HG02759 (cell line): ENCODE measurements around the gene USP43.
"Not testable (repeated sequence)": the region's sequence is repeated elsewhere in the genome, so short reads cannot be mapped to it uniquely, and the experiment has no call there.

Source experiments
- ATAC-seq: cut with Tn5 transposase; IDR thresholded peaks from one replicate; pipeline ENCODE4 v1.9.1; 2021; ENCODE audit warnings: mild to moderate bottlenecking, moderate library complexity; ENCODE audit not compliant: unreplicated experiment

Gene USP43

GRCh38 chr17:9644910-9645751 is at the start of gene USP43:
TSS of gene USP43 (plus strand) at chr17:9645517. CDS start at chr17:9645633, 116 bp downstream.
- ATAC-seq, result no peak

GRCh38 chr17:9597638-9598037 is 47.7 kb upstream of the USP43 start:
- not testable (repeated sequence) for ATAC-seq

GRCh38 chr17:9598661-9599060 is 46.7 kb upstream of the USP43 start:
- ATAC-seq, result no peak

- not testable (repeated sequence) for ATAC-seq
Observed at GRCh38 chr17:9604583-9604982, 40.7 kb upstream of the USP43 start.

- no peak for ATAC-seq
Observed at GRCh38 chr17:9606453-9606852, 38.9 kb upstream of the USP43 start.

- ATAC-seq, result not testable (repeated sequence)
Observed at GRCh38 chr17:9607058-9607457, 38.3 kb upstream of the USP43 start.

GRCh38 chr17:9611557-9611956 is 33.8 kb upstream of the USP43 start:
- ATAC-seq, result no peak

GRCh38 chr17:9612006-9612405 is 33.3 kb upstream of the USP43 start:
- ATAC-seq, result no peak

GRCh38 chr17:9615486-9615885 is 29.8 kb upstream of the USP43 start:
- no peak for ATAC-seq

- no peak for ATAC-seq
Observed at GRCh38 chr17:9622961-9623360, 22.4 kb upstream of the USP43 start.

- no peak for ATAC-seq
Observed at GRCh38 chr17:9628509-9628908, 16.8 kb upstream of the USP43 start.

GRCh38 chr17:9632741-9633140 is 12.6 kb upstream of the USP43 start:
- ATAC-seq, result no peak

- ATAC-seq, result no peak
Observed at GRCh38 chr17:9635340-9635739, 10.0 kb upstream of the USP43 start.

- ATAC-seq, result no peak
Observed at GRCh38 chr17:9636501-9636900, 8.8 kb upstream of the USP43 start.

- ATAC-seq, result not testable (repeated sequence)
Observed at GRCh38 chr17:9640388-9640787, 4.9 kb upstream of the USP43 start.

- no peak for ATAC-seq
Observed at GRCh38 chr17:9643611-9644010, 1.7 kb upstream of the USP43 start.

- no peak for ATAC-seq
Observed at GRCh38 chr17:9645851-9646545, 681 bp downstream of the USP43 start.

GRCh38 chr17:9646546-9646885 is 1.2 kb downstream of the USP43 start:
- ATAC-seq, result no peak

- ATAC-seq, result no peak
Observed at GRCh38 chr17:9647014-9647413, 1.7 kb downstream of the USP43 start.

- no peak for ATAC-seq
Observed at GRCh38 chr17:9648521-9649110, 3.3 kb downstream of the USP43 start.

GRCh38 chr17:9658593-9659211 is 13.4 kb downstream of the USP43 start:
- no peak for ATAC-seq
